Fibroblast of lung (primary cell): ENCODE measurements around the gene INAFM1. TPM values are rescaled to one million over a fixed set of nuclear protein-coding genes. Genes with fewer than 3 reads are reported as not detected.
A peak's percentile ranks its signal among the peaks of the same experiment; 100 is the strongest.

Experiments
- DNase-seq, 2 donors: peaks; one replicate each; pipeline versions ENCODE4 v3.0.0 to v3.0.0-alpha.2; 2010; ENCODE audit warnings: low read depth in 2 of 2
- H2AFZ ChIP-seq: 2 replicates; pipeline ENCODE4 v1.5.1; 2012; ENCODE audit warnings: low read length, control low read depth, inconsistent platforms
- H3K27ac ChIP-seq: 2 replicates; pipeline ENCODE4 v1.5.1; 2011; ENCODE audit warnings: low read length, control low read depth; ENCODE audit not compliant: insufficient read depth
- H3K27me3 ChIP-seq: 2 replicates; pipeline ENCODE4 v1.5.1; 2011; ENCODE audit warnings: mild to moderate bottlenecking, low read length; ENCODE audit not compliant: control insufficient read depth, insufficient read depth
- H3K36me3 ChIP-seq: 2 replicates; pipeline ENCODE4 v1.5.1; 2011; ENCODE audit warnings: low read length; ENCODE audit not compliant: control insufficient read depth, insufficient read depth
- H3K4me1 ChIP-seq: 2 replicates; pipeline ENCODE4 v1.5.1; 2011; ENCODE audit warnings: low read length; ENCODE audit not compliant: control insufficient read depth, insufficient read depth; ENCODE audit errors: extremely low read depth
- H3K4me2 ChIP-seq: 2 replicates; pipeline ENCODE4 v1.5.1; 2011; ENCODE audit warnings: low read length, control low read depth; ENCODE audit not compliant: insufficient read depth; ENCODE audit errors: extremely low read depth
- H3K4me3 ChIP-seq, 4 experiments: fragments of 200-600 bp in 1 of 4; sonication (generic) in 1 of 4; replicated peaks in 1 of 4; 2 replicates each; pipeline ENCODE4 v1.5.1; 2011 to 2016; ENCODE audit warnings: low read length in 4 of 4, low read depth in 3 of 4, mild to moderate bottlenecking in 3 of 4, control low read depth in 2 of 4, inconsistent platforms in 1 of 4, mixed read lengths in 1 of 4; ENCODE audit not compliant: insufficient read depth in 1 of 4; ENCODE audit errors: control extremely low read depth in 1 of 4
- H3K79me2 ChIP-seq: 2 replicates; pipeline ENCODE4 v1.5.1; 2012; ENCODE audit warnings: mild to moderate bottlenecking, low read length, inconsistent platforms; ENCODE audit not compliant: control insufficient read depth, insufficient read depth
- H3K9ac ChIP-seq: 2 replicates; pipeline ENCODE4 v1.5.1; 2011; ENCODE audit warnings: mild to moderate bottlenecking, low read length, control low read depth; ENCODE audit not compliant: insufficient read depth
- H3K9me3 ChIP-seq: 2 replicates; pipeline ENCODE4 v1.5.1; 2012; ENCODE audit warnings: low read depth, low read length; ENCODE audit not compliant: control insufficient read depth, insufficient read depth
- H4K20me1 ChIP-seq: 2 replicates; pipeline ENCODE4 v1.5.1; 2011; ENCODE audit warnings: low read length; ENCODE audit not compliant: control insufficient read depth, insufficient read depth; ENCODE audit errors: extremely low read depth
- CTCF ChIP-seq, 2 donors: IDR thresholded peaks in 1 of 2; conservative IDR thresholded peaks in 1 of 2; 1 replicate in 1 of 2; 2 replicates in 1 of 2; pipeline ENCODE4 v1.5.1; 2011 to 2012; ENCODE audit warnings: low read length in 2 of 2, control low read depth in 1 of 2, inconsistent platforms in 1 of 2, low read depth in 1 of 2, mild to moderate bottlenecking in 1 of 2
- EZH2 ChIP-seq: IDR thresholded peaks from 2 replicates; pipeline ENCODE4 v1.5.1; 2012; ENCODE audit warnings: low read length, control low read depth, mild to moderate bottlenecking; ENCODE audit errors: missing control alignments
- polyA plus RNA-seq, 2 donors: library from polyadenylated mRNA; depleted of rRNA in 1 of 2; stranded (reverse) in 1 of 2; unstranded in 1 of 2; fragments of >200 nt; gene quantifications; 2 replicates each; pipeline ENCODE4 v1.2.1, GENCODE V29; 2011 to 2012; ENCODE audit warnings: missing spikeins in 1 of 2
- total RNA-seq: library from RNA; depleted of rRNA; stranded (reverse); fragments of >200 nt; gene quantifications from 2 replicates; pipeline ENCODE4 v1.2.1, GENCODE V29; 2014

The INAFM1 gene
- total and polyA plus RNA-seq, 2 donors (not counting 1 experiment from before 2014, with no cell fraction given): 2.0 to 3.6 TPM

- Histone ChIP-seq H3K36me3 (no peaks in the 10 kb centered on the region), H3K27me3 (no peaks in the 10 kb centered on the region), H3K4me3 (no peak within 1 kb of the TSS), H3K4me2 (no peak within 1 kb of the TSS), H4K20me1 (no peaks in the 10 kb centered on the region), H3K27ac (no peak within 1 kb of the TSS), H3K9me3 (no peaks in the 10 kb centered on the region), H3K79me2 (no peaks in the 10 kb centered on the region), H2AFZ (no peak within 1 kb of the TSS), H3K4me1 (no peaks in the 10 kb centered on the region), H3K9ac (no peak within 1 kb of the TSS)
- no peak for DNase-seq
- TF ChIP-seq CTCF (conservative IDR thresholded peaks at IDR 0.05 in 1 of 2, IDR thresholded peaks at IDR 0.05 in 1 of 2; ENCODE audit: low read depth in 1 of 2, low read length in 2 of 2): no peak
- TF ChIP-seq EZH2: no peak
Observed at GRCh38 chr19:47309608-47310007, 34.9 kb downstream of the INAFM1 start, which contains the start of gene C5AR1. Gene C5AR1, plus strand, starts transcription at chr19:47309861. Its CDS starts 35 bp downstream, at chr19:47309896.

- TF ChIP-seq CTCF (conservative IDR thresholded peaks at IDR 0.05 in 1 of 2, IDR thresholded peaks at IDR 0.05 in 1 of 2; ENCODE audit: low read depth in 1 of 2, low read length in 2 of 2) (no peak), EZH2 (no peak)
- Histone ChIP-seq H3K4me2 (no peak overlapping the region), H3K36me3 (no peaks in the 10 kb centered on the region), H3K27me3 (no peaks in the 10 kb centered on the region), H4K20me1 (no peaks in the 10 kb centered on the region), H3K9me3 (no peaks in the 10 kb centered on the region), H3K4me3 (no peak overlapping the region), H3K79me2 (no peaks in the 10 kb centered on the region), H3K9ac (no peak overlapping the region), H3K4me1 (no peaks in the 10 kb centered on the region), H3K27ac (no peak overlapping the region), H2AFZ (no peak overlapping the region)
- DNase-seq: no peak
Observed at GRCh38 chr19:47310323-47310722, 35.6 kb downstream of the INAFM1 start.

- no peak overlapping the region for H3K9ac ChIP-seq
- no peaks in the 10 kb centered on the region for H3K36me3 ChIP-seq
- H3K27ac ChIP-seq: no peak overlapping the region
- no peak for TF ChIP-seq EZH2
- no peak for TF ChIP-seq CTCF (conservative IDR thresholded peaks at IDR 0.05 in 1 of 2, IDR thresholded peaks at IDR 0.05 in 1 of 2; ENCODE audit: low read depth in 1 of 2, low read length in 2 of 2)
- no peaks in the 10 kb centered on the region for H3K9me3 ChIP-seq
- no peak overlapping the region for H3K4me3 ChIP-seq
- no peak overlapping the region for H3K4me2 ChIP-seq
- H3K27me3 ChIP-seq: no peaks in the 10 kb centered on the region
- H3K79me2 ChIP-seq: no peaks in the 10 kb centered on the region
- no peaks in the 10 kb centered on the region for H4K20me1 ChIP-seq
- no peak overlapping the region for H2AFZ ChIP-seq
- peaks cover 2% of the 10 kb centered on the region for H3K4me1 ChIP-seq
- peak in 1 of 2 donors; percentile 52 for DNase-seq
Observed at GRCh38 chr19:47310819-47311218, 36.1 kb downstream of the INAFM1 start.
